ENCODE data around the gene EXT2. TPM values are rescaled to one million over a fixed set of nuclear protein-coding genes. Genes with fewer than 3 reads are reported as not detected.

Gene EXT2
- total and polyA plus RNA-seq, 4 experiments from 2014 or later: 28.2 to 48.5 (median 35.7) TPM

DNA sequence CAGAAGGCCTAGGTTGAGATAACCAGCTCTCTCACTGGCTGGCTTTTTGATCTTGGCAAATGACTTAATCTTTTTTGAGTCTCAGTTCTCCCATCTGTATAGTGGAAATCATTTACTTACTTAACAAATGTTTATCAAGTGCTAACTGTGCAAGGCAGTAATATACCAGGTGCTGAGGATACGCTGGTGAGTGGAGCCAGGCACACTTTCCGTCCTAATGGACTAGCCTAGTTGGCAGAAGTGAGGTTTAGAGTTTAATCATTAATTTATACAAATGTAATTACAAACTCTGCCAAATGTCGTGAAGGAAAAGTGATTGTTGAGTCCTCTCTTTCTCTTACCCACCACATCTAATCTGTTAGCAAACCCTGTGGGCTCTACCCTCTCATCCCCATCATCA lies 33.3 kb downstream of the EXT2 start:
- POLR2A ChIA-PET (ENCODE audit: partially characterized antibody): no interaction called here
- CTCF ChIA-PET (ENCODE audit: partially characterized antibody): no interaction called here
- no peaks in the 10 kb centered on the region for H3K9me3 ChIP-seq (ENCODE audit: control insufficient read depth in 1 of 2, low read length in 2 of 2)
- peaks cover 77 to 87% of the 10 kb centered on the region in 2 donors for H3K36me3 Mint-ChIP-seq
- intact Hi-C loops (cut with micrococcal nuclease): no loop called here
- H3K9me3 Mint-ChIP-seq: no peaks in the 10 kb centered on the region
- H3K4me3 ChIP-seq (ENCODE audit: low read length in 2 of 2): no peak overlapping the region
- no peaks in the 10 kb centered on the region for H3K27me3 Mint-ChIP-seq
- H3K36me3 ChIP-seq (ENCODE audit: insufficient read depth, low read length): peaks cover 60% of the 10 kb centered on the region
- H3K27ac ChIP-seq (ENCODE audit: low read depth, low read length): no peak overlapping the region
- H3K4me1 Mint-ChIP-seq: no peaks in the 10 kb centered on the region
- no peak overlapping the region for H3K4me3 Mint-ChIP-seq
- no peaks in the 10 kb centered on the region for H3K4me1 ChIP-seq (ENCODE audit: insufficient read depth, low read length)
- peak overlapping the region in 1 of 7 donors; percentile 43 for H3K27ac Mint-ChIP-seq
- DNase-seq: no peak
- H3K27me3 ChIP-seq (ENCODE audit: insufficient read depth, low read length): no peaks in the 10 kb centered on the region

DNA sequence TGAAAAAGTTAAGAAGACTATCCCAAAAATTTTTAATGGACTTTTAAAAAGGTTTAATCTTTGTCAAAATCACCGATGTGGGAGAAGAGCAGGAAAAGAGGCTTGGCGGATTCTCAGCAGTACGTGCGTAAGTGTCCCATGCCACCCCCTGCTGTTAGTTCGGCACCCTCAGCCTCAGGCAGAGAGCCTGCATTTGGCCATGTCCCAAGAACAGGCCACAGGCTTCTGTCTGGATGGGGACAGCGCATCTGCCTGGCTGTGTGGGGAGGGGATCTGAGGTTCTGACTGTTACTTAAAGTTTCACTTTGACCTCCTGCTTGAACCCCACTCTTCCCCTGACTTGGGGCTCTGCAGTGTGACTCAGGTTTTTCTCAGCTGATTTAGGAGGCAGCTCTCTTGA lies 35.3 kb downstream of the EXT2 start:
- no peaks in the 10 kb centered on the region for H3K4me1 ChIP-seq (ENCODE audit: insufficient read depth, low read length)
- H3K9me3 ChIP-seq (ENCODE audit: control insufficient read depth in 1 of 2, low read length in 2 of 2): no peaks in the 10 kb centered on the region
- H3K4me3 ChIP-seq (ENCODE audit: low read length in 2 of 2): no peak overlapping the region
- Mint-ChIP-seq H3K9me3 (no peaks in the 10 kb centered on the region), H3K4me1 (no peaks in the 10 kb centered on the region), H3K4me3 (no peak overlapping the region), H3K36me3 (peaks cover 66 to 82% of the 10 kb centered on the region in 2 donors), H3K27ac (no peak overlapping the region), H3K27me3 (no peaks in the 10 kb centered on the region)
- no peaks in the 10 kb centered on the region for H3K27me3 ChIP-seq (ENCODE audit: insufficient read depth, low read length)
- H3K36me3 ChIP-seq (ENCODE audit: insufficient read depth, low read length): peaks cover 50% of the 10 kb centered on the region
- H3K27ac ChIP-seq (ENCODE audit: low read depth, low read length): no peak overlapping the region
- no peak for DNase-seq
- ChIA-PET CTCF (ENCODE audit: partially characterized antibody) (no interaction called here), POLR2A (ENCODE audit: partially characterized antibody) (no interaction called here)
- intact Hi-C loops (cut with micrococcal nuclease): no loop called here

GRCh38 chr11:44133335-44133946 lies 38.0 kb downstream of the EXT2 start:
- no peaks in the 10 kb centered on the region for H3K4me1 Mint-ChIP-seq
- no peak overlapping the region for H3K4me3 Mint-ChIP-seq
- H3K27ac ChIP-seq (ENCODE audit: low read depth, low read length): no peak overlapping the region
- POLR2A ChIA-PET (ENCODE audit: partially characterized antibody): no interaction called here
- intact Hi-C loops (cut with micrococcal nuclease): no loop called here
- no peaks in the 10 kb centered on the region for H3K9me3 ChIP-seq (ENCODE audit: control insufficient read depth in 1 of 2, low read length in 2 of 2)
- H3K36me3 ChIP-seq (ENCODE audit: insufficient read depth, low read length): peaks cover 24% of the 10 kb centered on the region
- H3K27ac Mint-ChIP-seq: no peak overlapping the region
- DNase-seq: no peak
- no peak overlapping the region for H3K4me3 ChIP-seq (ENCODE audit: low read length in 2 of 2)
- no peaks in the 10 kb centered on the region for H3K4me1 ChIP-seq (ENCODE audit: insufficient read depth, low read length)
- no peaks in the 10 kb centered on the region for H3K27me3 Mint-ChIP-seq
- no peaks in the 10 kb centered on the region for H3K9me3 Mint-ChIP-seq
- CTCF ChIA-PET (ENCODE audit: partially characterized antibody): interaction anchor here (1.0 kb wide), 1 partner anchor 17 kb away, joined by 4 read pairs; no protein-coding TSS in a partner anchor
- H3K27me3 ChIP-seq (ENCODE audit: insufficient read depth, low read length): no peaks in the 10 kb centered on the region
- H3K36me3 Mint-ChIP-seq: peaks cover 56 to 74% of the 10 kb centered on the region in 2 donors

GRCh38 chr11:44134625-44135024 lies 39.1 kb downstream of the EXT2 start:
- peaks cover 12% of the 10 kb centered on the region for H3K36me3 ChIP-seq (ENCODE audit: insufficient read depth, low read length)
- Mint-ChIP-seq H3K9me3 (no peaks in the 10 kb centered on the region), H3K36me3 (peaks cover 54 to 71% of the 10 kb centered on the region in 2 donors), H3K27ac (no peak overlapping the region), H3K27me3 (no peaks in the 10 kb centered on the region), H3K4me3 (no peak overlapping the region), H3K4me1 (no peaks in the 10 kb centered on the region)
- H3K27me3 ChIP-seq (ENCODE audit: insufficient read depth, low read length): no peaks in the 10 kb centered on the region
- ChIA-PET POLR2A (ENCODE audit: partially characterized antibody) (no interaction called here), CTCF (ENCODE audit: partially characterized antibody) (no interaction called here)
- H3K9me3 ChIP-seq (ENCODE audit: control insufficient read depth in 1 of 2, low read length in 2 of 2): no peaks in the 10 kb centered on the region
- DNase-seq: no peak
- H3K4me1 ChIP-seq (ENCODE audit: insufficient read depth, low read length): no peaks in the 10 kb centered on the region
- no peak overlapping the region for H3K4me3 ChIP-seq (ENCODE audit: low read length in 2 of 2)
- H3K27ac ChIP-seq (ENCODE audit: low read depth, low read length): no peak overlapping the region
- intact Hi-C loops (cut with micrococcal nuclease): no loop called here

- ChIA-PET CTCF (ENCODE audit: partially characterized antibody) (interaction anchor here (1.0 to 1.2 kb wide), 4 partner anchors 11 to 399 kb away, joined by 3 to 4 read pairs (median 3); no protein-coding TSS in a partner anchor), POLR2A (ENCODE audit: partially characterized antibody) (no interaction called here)
- Mint-ChIP-seq H3K9me3 (no peaks in the 10 kb centered on the region), H3K4me1 (no peaks in the 10 kb centered on the region), H3K36me3 (peaks cover 41 to 69% of the 10 kb centered on the region in 2 donors), H3K27me3 (no peaks in the 10 kb centered on the region), H3K4me3 (no peak overlapping the region), H3K27ac (peak overlapping the region in 1 of 7 donors; percentile 37)
- Histone ChIP-seq H3K27me3 (ENCODE audit: insufficient read depth, low read length) (no peaks in the 10 kb centered on the region), H3K4me1 (ENCODE audit: insufficient read depth, low read length) (no peaks in the 10 kb centered on the region), H3K4me3 (ENCODE audit: low read length in 2 of 2) (no peak overlapping the region), H3K9me3 (ENCODE audit: control insufficient read depth in 1 of 2, low read length in 2 of 2) (no peaks in the 10 kb centered on the region), H3K36me3 (ENCODE audit: insufficient read depth, low read length) (peaks cover 4% of the 10 kb centered on the region), H3K27ac (ENCODE audit: low read depth, low read length) (no peak overlapping the region)
- DNase-seq: no peak
- intact Hi-C loops (cut with micrococcal nuclease): no loop called here
Measured at GRCh38 chr11:44136176-44136945, 40.9 kb downstream of the EXT2 start.

DNA sequence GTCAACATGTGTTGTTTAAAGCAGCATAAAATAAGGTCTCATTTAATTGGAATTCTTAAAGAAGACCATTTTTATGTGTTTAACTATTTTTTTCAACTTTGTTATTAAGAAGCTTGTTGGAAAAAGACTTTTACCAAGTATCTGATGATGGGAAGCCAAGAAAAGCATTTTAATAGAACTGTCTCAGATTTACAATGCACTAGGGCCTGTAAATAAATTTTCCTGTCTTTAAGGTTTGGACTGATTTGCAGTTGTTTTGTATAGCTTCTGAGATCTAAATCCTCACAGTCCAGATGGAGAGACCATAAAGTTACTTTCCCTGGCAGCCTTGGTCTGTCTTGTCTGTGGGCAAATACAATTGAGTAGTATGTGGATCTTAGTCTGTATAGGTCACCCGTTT lies 41.6 kb downstream of the EXT2 start:
- Mint-ChIP-seq H3K4me1 (no peaks in the 10 kb centered on the region), H3K36me3 (peaks cover 40 to 70% of the 10 kb centered on the region in 2 donors), H3K27me3 (no peaks in the 10 kb centered on the region), H3K9me3 (no peaks in the 10 kb centered on the region), H3K27ac (no peak overlapping the region), H3K4me3 (no peak overlapping the region)
- H3K4me3 ChIP-seq (ENCODE audit: low read length in 2 of 2): no peak overlapping the region
- CTCF ChIA-PET (ENCODE audit: partially characterized antibody): no interaction called here
- DNase-seq: no peak
- intact Hi-C loops (cut with micrococcal nuclease): no loop called here
- H3K27ac ChIP-seq (ENCODE audit: low read depth, low read length): no peak overlapping the region
- no peaks in the 10 kb centered on the region for H3K9me3 ChIP-seq (ENCODE audit: control insufficient read depth in 1 of 2, low read length in 2 of 2)
- no peaks in the 10 kb centered on the region for H3K4me1 ChIP-seq (ENCODE audit: insufficient read depth, low read length)
- H3K36me3 ChIP-seq (ENCODE audit: insufficient read depth, low read length): peaks cover 4% of the 10 kb centered on the region
- H3K27me3 ChIP-seq (ENCODE audit: insufficient read depth, low read length): no peaks in the 10 kb centered on the region
- POLR2A ChIA-PET (ENCODE audit: partially characterized antibody): no interaction called here

DNA sequence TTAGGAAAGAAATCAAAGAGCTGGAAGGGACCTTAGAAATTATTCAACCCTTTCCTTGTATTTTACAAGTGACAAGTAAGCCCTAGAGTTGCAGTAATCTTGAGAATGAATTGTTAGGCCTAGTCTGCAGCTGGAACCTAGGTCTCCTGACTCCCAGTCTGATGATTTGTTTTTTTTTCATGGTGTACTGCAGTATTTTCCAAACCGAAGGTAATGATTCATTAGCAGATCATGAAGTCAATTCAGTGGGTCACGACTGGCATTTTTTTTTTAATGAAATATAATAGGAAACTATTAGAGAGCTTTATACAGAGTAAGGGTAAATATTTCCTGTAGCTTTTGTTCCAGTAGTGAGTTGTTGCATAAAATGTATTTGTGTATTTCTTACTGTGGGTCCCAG lies 42.8 kb downstream of the EXT2 start:
- intact Hi-C loops (cut with micrococcal nuclease): no loop called here
- Mint-ChIP-seq H3K36me3 (peaks cover 35 to 63% of the 10 kb centered on the region in 2 donors), H3K27ac (peak overlapping the region in 1 of 7 donors; percentile 52), H3K9me3 (no peaks in the 10 kb centered on the region), H3K4me1 (no peaks in the 10 kb centered on the region), H3K4me3 (no peak overlapping the region), H3K27me3 (no peaks in the 10 kb centered on the region)
- H3K27me3 ChIP-seq (ENCODE audit: insufficient read depth, low read length): no peaks in the 10 kb centered on the region
- no peaks in the 10 kb centered on the region for H3K4me1 ChIP-seq (ENCODE audit: insufficient read depth, low read length)
- DNase-seq: no peak
- POLR2A ChIA-PET (ENCODE audit: partially characterized antibody): interaction anchor here (0.7 kb wide), 1 partner anchor 15 kb away, joined by 4 read pairs; no protein-coding TSS in a partner anchor
- H3K9me3 ChIP-seq (ENCODE audit: control insufficient read depth in 1 of 2, low read length in 2 of 2): no peaks in the 10 kb centered on the region
- CTCF ChIA-PET (ENCODE audit: partially characterized antibody): interaction anchor here (0.9 kb wide), 1 partner anchor 711 kb away, joined by 3 read pairs; no protein-coding TSS in a partner anchor
- no peak overlapping the region for H3K4me3 ChIP-seq (ENCODE audit: low read length in 2 of 2)
- H3K27ac ChIP-seq (ENCODE audit: low read depth, low read length): no peak overlapping the region
- H3K36me3 ChIP-seq (ENCODE audit: insufficient read depth, low read length): no peaks in the 10 kb centered on the region
